Thoracic aorta (tissue), 2 donors: ENCODE measurements around the gene GRK7. TPM values are rescaled to one million over a fixed set of nuclear protein-coding genes. Genes with fewer than 3 reads are reported as not detected.

ENCODE experiments used
- ATAC-seq: fragments of 150-250 bp; one replicate; pipeline ENCODE4 v1.8.0; 2017; ENCODE audit warnings: low read depth; ENCODE audit not compliant: insufficient number of reproducible peaks, low FRiP score
- DNase-seq: peaks from one replicate; pipeline ENCODE4 v3.0.0-alpha.2; 2020; ENCODE audit warnings: low spot score
- H3K27ac ChIP-seq, 2 donors: fragments of 200-600 bp; sonication (generic); 1 replicate in 1 of 2; 2 replicates in 1 of 2; pipeline ENCODE4 v1.5.1; 2016; ENCODE audit warnings: mild to moderate bottlenecking in 2 of 2, moderate library complexity in 2 of 2
- H3K27me3 ChIP-seq: fragments of 200-600 bp; sonication (generic); replicated peaks from 2 replicates; pipeline ENCODE4 v1.6.0; 2016; ENCODE audit warnings: mild to moderate bottlenecking; ENCODE audit not compliant: insufficient read depth
- H3K36me3 ChIP-seq: fragments of 200-600 bp; sonication (generic); one replicate; pipeline ENCODE4 v1.5.1; 2016
- H3K4me1 ChIP-seq, 2 donors: fragments of 200-600 bp; sonication (generic); 1 replicate in 1 of 2; 2 replicates in 1 of 2; pipeline versions ENCODE4 v1.5.1 to v1.6.0; 2016; ENCODE audit warnings: low read depth in 2 of 2, mild to moderate bottlenecking in 1 of 2; ENCODE audit not compliant: control insufficient read depth in 1 of 2
- H3K4me3 ChIP-seq: fragments of 200-600 bp; sonication (generic); 2 replicates; pipeline ENCODE4 v1.5.1; 2016; ENCODE audit warnings: mild to moderate bottlenecking
- H3K9me3 ChIP-seq: fragments of 200-600 bp; sonication (generic); 2 replicates; pipeline ENCODE4 v1.5.1; 2016
- CTCF ChIP-seq: fragments of 200-600 bp; sonication (generic); IDR thresholded peaks from one replicate; pipeline ENCODE4 v1.5.1; 2019; ENCODE audit warnings: antibody characterized with exemption
- total RNA-seq, 2 donors: library from RNA; depleted of rRNA; stranded (reverse); fragments of >200 nt; gene quantifications; one replicate each; pipeline versions ENCODE4 v1.1.0 to v1.2.3, GENCODE V29; 2016

The GRK7 gene
- total RNA-seq, 2 donors from 2014 or later, result not detected

- no peaks in the 10 kb centered on the region for H3K9me3 ChIP-seq
- H3K4me1 ChIP-seq, result peaks cover 0 to 3% of the 10 kb centered on the region in 2 donors
- H3K27ac ChIP-seq, result peak overlapping the region in 1 of 2 donors; percentile 76
- TF ChIP-seq CTCF, result no peak
- ATAC-seq (no peak), DNase-seq (no peak)
- no peaks in the 10 kb centered on the region for H3K36me3 ChIP-seq
- H3K4me3 ChIP-seq, result no peak overlapping the region
- no peaks in the 10 kb centered on the region for H3K27me3 ChIP-seq
Measured at GRCh38 chr3:141724186-141724585, 39.0 kb upstream of the GRK7 start.

- H3K27me3 ChIP-seq, result no peaks in the 10 kb centered on the region
- DNase-seq (no peak), ATAC-seq (no peak)
- H3K36me3 ChIP-seq, result no peaks in the 10 kb centered on the region
- no peak overlapping the region for H3K4me3 ChIP-seq
- H3K4me1 ChIP-seq, result peaks cover 0 to 3% of the 10 kb centered on the region in 2 donors
- no peak for TF ChIP-seq CTCF
- H3K27ac ChIP-seq, result peak overlapping the region in 1 of 2 donors; percentile 9
- no peaks in the 10 kb centered on the region for H3K9me3 ChIP-seq
Measured at GRCh38 chr3:141725036-141725435, 38.2 kb upstream of the GRK7 start.

DNA sequence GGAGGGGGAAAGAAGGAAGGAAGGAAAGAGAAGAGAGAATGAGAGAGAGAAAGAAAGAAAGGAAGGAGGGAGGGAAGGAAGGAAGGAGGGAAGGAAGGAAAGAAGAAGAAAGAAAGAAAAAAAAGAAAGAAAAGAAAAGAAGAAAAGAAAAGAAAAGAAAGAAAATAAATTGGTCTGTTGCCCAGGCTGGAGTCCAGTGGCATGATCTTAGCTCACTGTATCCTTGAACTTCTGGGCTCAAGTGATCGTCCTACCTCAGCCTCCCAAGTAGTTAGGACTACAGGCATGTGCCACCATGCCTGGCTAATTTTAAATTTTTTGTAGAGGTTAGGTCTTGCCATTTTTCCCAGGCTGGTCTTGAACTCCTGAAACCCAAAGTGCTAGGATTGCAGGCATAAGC is 36.7 kb upstream of the GRK7 start:
- ATAC-seq (no peak), DNase-seq (no peak)
- Histone ChIP-seq H3K4me1 (peaks cover 0 to 3% of the 10 kb centered on the region in 2 donors), H3K27ac (no peak overlapping the region), H3K4me3 (no peak overlapping the region), H3K36me3 (no peaks in the 10 kb centered on the region), H3K9me3 (no peaks in the 10 kb centered on the region), H3K27me3 (no peaks in the 10 kb centered on the region)
- TF ChIP-seq CTCF, result no peak

DNA sequence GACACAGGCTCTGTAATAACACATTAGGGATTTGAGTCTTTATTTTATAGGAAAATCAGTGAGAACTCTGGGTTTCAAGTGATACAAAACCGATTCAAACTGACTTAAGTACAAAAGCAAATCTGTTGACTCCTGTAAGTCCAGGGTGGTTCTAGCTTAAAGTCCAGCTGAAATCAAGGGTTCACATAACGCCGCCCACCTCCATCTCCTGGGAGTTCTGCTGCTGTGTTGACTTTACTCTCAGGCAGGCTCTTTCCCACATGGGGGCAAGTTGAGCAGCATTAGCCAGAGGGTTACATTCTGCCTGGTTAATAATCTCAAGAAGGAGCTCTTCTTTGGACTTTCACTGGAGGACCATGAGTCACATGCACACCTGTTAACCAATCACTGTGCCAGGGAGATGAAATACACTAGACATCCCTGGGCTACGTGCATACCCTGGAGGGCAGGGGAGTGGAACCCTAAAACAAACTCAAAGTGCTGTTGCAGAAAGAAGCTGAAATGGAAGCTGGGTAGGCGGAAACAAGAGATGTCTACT is 34.8 kb upstream of the GRK7 start:
- Histone ChIP-seq H3K27ac (no peak overlapping the region), H3K4me3 (no peak overlapping the region), H3K9me3 (no peaks in the 10 kb centered on the region), H3K4me1 (peaks cover 0 to 3% of the 10 kb centered on the region in 2 donors), H3K36me3 (no peaks in the 10 kb centered on the region), H3K27me3 (no peaks in the 10 kb centered on the region)
- ATAC-seq, result no peak
- no peak for TF ChIP-seq CTCF
- DNase-seq, result no peak

DNA sequence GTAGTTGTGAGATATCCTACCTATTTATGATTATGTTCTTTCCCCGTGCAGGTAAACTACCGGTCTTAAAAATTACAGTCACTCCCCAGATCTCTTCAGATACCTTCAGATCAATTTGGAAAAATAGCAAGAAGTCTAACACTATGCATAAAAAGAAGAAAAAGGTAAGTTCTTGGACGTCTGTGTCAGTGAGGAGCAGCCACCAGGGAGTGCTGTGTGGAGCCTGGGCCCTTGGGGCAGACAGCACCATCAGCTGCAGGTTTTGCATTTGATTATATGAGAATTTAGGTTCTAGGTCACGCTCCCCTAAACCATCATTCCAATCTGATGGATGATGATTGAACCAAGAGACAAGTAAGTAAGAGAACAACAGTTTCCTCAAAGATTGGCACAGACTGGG is 34.0 kb upstream of the GRK7 start:
- no peaks in the 10 kb centered on the region for H3K4me1 ChIP-seq
- ATAC-seq (no peak), DNase-seq (no peak)
- H3K9me3 ChIP-seq, result no peaks in the 10 kb centered on the region
- no peak overlapping the region for H3K4me3 ChIP-seq
- TF ChIP-seq CTCF, result no peak
- H3K27me3 ChIP-seq, result no peaks in the 10 kb centered on the region
- no peak overlapping the region for H3K27ac ChIP-seq
- no peaks in the 10 kb centered on the region for H3K36me3 ChIP-seq
